Medulla oblongata (tissue), 1 donor: ENCODE measurements around the gene GTF2H3.
"Not testable (repeated sequence)": the region's sequence is repeated elsewhere in the genome, so short reads cannot be mapped to it uniquely, and the experiment has no call there.

ENCODE experiments used
- DNase-seq: peaks from one replicate; pipeline ENCODE4 v3.0.0-alpha.2; 2015; ENCODE audit errors: extremely low spot score

GTF2H3 gene

DNA sequence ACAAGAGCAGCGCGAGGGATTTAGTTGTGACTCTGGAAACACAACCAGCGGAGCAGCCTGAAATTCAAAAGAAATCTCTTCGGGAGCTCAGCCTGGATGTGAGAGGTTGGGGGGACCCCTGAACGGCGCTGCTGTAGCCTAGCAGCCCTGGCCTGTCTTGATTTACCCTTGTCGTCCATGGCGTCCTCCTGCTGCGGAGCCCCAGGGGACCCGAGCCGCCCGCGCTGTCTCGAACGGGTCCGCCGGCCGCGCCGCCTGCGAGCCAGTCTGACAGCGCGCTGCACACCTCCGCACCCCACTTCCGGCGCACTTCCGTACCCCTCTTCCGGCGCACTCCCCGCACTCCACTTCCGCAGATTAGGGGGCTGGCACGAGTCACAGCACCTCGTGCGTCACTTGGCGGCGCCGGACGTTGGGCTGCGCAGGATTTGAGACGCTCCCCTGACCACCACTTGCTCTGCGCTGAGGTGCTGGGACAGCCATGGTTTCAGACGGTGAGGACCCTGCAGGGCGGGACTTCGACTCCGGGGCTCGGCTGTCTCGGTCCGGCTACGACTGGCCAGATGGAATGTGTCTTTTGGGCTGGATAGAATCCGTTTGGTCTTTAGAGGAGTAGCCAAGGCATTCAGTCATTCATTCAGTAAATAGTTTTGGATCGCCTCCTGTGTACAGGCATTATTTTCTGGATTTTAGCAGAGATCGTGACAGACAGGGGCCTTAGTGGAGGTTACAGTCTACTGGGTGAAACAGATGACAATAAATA, at the start of gene GTF2H3, which contains the start of gene EIF2B1:
Gene GTF2H3, plus strand, starts transcription at position 451 of the 763 bp plus-strand sequence. Its CDS starts 31 bp downstream, at position 482.
Gene EIF2B1, minus strand, starts transcription at position 308 of the 763 bp plus-strand sequence. Its CDS starts 129 bp downstream, at position 179.
- DNase-seq = peak; percentile 97

DNA sequence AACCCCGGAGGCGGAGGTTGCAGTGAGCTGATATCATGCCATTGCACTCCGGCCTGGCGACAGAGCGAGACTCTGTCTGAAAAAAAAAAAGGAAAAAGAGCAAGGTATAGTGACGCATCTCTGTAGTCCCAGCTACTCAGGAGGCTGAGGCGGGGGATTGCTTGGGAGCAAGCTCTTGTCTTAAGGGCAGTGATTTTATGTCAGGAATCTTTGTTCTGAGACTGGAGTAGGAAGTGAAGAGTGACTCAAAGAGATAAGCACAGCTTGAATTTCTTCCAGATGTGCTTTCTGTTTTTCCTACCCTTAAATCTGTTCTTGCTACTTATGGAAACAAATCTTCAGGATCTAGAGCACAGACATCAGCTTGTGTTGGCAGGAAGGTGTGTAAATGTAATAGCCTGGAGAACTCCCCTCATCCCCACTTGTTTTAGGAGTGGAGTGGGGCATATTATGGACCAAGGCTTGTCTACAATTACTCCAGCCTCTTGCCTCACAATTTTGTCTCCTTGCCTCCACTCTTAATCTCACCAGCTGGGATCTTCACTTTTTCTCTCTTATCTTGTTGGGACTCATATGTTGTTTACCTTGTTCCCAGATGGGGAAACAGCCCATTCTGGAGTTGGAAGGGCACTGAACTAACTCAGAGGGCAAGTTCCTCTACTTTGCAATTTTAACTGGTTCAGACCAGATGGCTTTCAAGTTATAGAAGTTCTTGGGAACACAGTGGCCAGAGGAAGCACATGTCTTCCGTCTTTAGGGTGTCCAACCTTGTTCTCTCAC, 41.7 kb upstream of the GTF2H3 start:
- DNase-seq = no peak

DNA sequence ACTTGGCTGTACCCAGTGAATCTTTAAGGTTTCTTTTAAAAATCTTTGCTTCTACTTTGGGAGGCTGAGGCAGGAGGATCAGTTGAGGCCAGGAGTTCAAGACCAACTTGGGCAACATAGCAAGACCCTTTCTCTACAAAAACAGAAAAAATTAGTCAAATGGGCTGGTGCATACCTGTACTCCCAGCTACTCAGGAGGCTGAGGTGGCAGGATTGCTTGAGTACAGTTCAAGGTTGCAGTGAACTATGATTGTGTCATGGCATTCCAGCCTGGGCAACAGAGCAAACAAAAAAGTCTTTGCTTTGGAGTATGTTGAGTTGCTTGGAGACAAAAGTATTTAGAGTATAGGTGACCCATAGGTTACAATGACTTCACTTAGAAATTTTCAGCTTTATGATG, 37.9 kb upstream of the GTF2H3 start:
- DNase-seq = no peak

DNA sequence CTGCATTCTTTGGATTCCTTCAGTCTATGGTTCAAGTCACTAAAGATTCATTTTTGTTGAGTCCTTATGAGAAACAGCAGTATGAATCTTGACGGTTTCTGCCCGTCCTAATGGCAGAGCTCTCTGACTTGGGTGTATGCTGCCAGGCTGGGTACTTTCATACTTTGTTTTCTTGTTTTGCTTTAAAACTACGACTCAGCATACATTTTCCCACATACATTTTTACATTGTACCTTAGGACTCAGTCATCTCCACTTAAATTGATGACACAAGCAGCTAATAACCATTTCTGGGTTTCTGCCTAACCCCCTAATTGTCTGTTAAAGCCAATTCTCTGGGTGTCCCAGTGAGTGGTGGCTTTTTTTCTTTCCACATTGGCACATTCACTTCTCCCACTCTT, 36.5 kb upstream of the GTF2H3 start:
- no peak for DNase-seq

DNA sequence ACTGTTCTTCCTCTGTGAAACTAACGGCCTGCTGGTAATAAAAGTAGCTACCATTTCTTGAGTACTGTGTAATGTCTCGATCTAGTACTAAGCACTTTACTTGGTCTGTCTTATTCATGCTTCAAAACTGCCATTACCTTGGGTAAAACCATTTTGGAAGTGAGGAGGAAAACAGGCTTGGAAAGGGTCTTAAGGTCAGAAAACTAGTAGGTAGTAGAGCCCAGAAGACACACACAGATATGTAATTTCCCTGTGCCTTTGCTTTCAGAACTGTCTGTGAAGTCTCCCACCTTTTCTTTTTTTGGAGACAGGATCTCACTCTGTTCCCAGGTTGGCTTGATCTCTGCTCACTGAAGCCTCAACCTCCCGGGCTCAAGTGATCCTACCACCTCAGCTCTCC, 35.1 kb upstream of the GTF2H3 start:
- no peak for DNase-seq

DNA sequence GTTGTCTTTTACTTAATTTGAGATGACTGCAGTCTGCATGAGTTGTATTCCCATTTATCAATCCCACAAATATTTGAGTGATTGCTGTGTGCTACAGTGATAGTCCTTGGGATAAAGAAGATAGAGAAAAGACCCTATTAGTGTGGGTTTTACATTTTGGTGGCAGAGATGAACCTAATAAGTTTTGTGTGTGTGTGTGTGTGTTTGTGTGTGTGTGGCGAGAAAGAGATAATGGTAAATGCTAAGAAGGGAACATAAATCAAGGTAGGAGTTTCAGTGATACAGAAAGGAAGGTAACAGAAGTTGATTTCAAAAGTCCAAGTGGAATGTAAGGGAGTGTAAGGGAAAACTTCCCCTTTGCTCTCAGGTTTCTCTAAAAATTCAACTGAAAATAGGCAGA, 34.3 kb upstream of the GTF2H3 start:
- no peak for DNase-seq

DNA sequence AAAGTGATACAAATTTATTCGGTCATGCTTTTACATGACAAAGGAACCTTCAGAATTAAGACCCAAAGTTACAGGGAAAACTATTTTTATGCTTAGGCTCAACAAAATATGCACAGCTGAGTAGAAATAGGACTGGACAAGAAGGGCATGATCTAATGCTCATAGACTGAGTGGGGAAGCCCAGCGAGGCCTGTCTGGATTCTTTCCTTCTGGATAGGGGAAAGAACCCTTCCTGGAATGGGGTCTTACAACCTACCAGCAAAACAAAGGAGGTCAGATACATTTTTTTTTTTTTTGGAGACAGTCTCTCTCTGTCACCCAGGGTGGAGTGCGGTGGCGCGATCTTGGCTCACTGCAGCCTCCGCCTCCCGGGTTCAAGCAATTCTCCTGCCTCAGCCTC, 33.9 kb upstream of the GTF2H3 start:
- no peak for DNase-seq

DNA sequence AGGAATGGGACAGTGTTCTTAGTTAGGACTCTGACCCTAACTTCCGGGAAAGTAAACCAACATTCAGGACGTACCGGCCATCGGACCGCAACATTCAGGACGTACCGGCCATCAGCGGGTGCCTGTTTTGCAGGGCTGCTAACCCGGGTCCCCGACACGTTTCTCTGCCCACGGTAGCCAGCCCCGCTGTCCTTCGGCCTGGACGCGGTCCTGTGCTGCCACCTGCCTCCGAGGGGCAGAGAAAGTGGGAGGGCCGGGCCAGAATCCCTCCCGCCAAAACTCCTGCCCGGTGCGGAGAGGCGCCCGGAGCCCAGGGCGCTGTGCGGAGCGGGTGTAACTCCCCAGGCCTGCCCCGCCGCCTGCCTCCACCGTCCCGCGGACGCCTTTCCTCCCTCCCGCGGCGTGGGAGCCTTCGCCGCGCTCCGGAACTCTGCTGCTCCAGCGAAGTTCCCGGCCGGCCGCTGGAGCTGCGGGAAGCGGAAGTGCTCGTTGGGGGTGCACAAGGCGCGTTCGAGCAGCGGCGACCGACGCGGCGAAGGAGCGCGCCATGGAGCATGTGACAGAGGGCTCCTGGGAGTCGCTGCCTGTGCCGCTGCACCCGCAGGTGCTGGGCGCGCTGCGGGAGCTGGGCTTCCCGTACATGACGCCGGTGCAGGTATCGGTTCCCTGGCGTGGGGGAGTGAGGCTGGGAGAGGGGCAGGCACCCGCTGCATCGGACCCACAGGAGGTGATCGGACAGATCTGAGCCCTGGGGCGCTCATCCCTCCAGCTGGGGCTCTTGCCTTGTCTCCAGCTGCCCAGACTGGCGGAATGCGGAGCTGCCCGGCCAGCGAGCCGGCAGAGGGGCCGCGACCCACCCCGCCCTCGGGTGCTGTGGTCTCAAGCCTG, 31.8 kb upstream of the GTF2H3 start, which contains the start of gene DDX55:
Gene DDX55, plus strand, starts transcription at position 498 of the 888 bp plus-strand sequence. Its CDS starts 50 bp downstream, at position 548.
- DNase-seq = peak; percentile 85

DNA sequence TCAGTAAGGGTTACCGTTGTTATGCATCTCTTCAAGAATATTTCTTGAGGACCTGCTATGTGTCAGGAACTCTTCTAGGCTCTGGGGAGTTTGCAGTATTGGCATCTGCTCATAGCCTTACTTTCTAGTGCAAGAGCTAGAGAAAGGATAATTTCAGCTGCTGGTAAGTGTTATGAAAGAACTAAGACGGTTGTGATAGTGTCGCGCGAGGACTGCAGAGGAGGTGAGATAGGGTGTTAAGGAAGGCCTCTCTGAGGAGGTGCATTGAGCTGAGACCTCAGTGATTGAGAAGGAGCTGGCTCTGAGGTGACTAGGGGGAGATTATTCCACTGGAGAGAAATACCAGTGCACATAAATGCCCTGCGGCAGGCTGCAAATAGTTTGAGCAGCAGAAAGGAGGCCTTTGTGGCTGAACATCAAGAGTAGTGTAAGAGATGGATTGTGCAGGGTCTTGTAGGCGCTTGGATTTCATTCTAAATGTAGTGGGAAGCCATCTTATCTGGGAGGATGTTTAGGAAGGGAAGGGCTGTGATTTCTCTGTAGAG, 30.9 kb upstream of the GTF2H3 start:
- no peak for DNase-seq

DNA sequence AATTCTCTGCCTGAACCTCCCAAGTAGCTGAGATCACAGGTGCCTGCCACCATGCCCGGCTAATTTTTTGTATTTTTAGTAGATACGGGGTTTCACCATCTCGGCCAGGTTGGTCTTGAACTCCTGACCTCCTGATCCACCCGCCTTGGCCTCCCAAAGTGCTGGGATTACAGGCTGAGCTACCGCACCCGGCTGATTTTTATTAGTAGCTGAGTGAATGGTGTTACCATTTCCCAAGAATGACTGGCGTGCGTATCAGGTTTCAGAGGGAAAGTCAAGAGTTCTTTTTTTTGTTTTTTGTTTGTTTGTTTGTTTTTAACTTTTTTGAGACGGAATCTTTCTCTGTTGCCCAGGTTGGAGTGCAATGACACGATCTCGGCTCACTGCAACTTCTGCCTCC, 30.1 kb upstream of the GTF2H3 start:
- not testable (repeated sequence) for DNase-seq

DNA sequence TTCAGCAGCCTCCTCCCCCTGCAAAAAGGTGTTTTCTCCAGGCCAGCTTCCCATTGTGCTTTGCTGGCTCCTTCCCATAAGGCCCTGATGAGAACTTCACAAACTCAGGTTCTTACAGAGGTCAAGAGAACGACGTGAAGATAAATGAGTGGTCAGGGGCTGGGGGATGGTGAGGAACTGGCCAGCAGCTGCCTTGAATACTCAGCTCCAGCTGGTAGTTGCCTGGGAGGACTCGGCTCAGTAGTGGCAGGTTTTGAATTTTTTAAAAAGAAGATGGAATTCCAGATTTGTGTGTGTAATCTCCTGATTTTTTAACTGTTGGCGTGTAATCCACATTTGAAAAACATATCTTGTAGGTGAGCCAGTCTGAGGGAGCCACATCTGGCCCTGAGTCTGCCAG, 25.9 kb upstream of the GTF2H3 start:
- no peak for DNase-seq

DNA sequence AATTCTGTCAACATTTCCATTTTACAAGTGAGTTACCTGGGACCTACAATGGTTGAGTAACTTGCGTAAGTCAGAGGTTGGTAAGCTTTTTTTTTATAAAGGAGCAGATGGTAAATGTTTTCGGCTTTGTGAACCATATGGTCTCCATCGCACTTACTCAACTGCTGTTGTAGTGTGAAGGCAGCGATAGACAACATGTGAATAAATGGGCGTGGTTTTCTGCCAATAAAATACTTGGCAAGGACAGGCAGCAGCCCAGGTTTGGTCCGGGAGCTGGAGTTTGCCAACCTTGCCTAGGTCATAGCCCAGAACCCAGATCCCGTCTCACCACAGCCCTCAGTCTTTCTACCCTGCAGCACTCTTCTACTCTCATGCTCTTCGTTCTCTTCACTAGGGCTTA, 25.4 kb upstream of the GTF2H3 start:
- no peak for DNase-seq

DNA sequence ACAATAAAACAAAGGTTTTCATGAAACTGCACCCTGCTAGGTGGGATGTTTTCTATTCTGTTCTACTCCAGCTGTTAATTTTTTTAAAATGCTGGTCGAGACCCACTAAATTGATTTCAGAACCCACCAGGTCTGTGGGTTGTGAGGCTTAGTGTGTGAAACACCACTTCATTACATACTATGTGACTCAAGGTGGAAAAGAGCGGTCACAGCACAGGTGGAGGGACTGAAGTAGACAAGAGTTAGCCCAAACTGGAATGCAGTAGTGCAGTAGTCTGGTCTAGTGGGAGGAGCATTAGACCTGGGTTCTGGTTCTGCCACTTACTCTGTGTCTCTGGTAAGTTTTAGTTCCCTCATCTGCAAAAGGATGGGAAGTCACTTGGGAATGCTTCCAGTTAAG, 19.5 kb upstream of the GTF2H3 start:
- no peak for DNase-seq

DNA sequence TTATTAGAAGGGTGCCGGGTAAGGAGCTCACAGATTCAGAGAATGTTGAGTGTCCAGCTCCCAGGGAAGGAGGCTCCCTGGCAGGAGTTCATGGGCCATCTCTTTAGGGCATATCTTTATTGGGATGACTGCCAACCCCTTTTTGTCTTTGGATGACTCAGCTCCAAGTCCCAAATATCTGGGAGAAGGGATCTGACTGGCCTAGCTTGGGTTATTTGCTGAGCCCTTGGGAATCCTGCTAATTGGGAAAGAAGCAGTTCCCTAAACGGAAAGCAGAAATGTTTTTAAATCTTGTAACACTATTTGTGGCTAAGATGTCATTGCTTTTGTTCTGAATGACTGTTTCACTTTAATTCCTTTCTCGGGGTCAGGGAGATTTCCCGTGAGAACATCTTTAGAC, 19.1 kb upstream of the GTF2H3 start:
- DNase-seq = no peak

DNA sequence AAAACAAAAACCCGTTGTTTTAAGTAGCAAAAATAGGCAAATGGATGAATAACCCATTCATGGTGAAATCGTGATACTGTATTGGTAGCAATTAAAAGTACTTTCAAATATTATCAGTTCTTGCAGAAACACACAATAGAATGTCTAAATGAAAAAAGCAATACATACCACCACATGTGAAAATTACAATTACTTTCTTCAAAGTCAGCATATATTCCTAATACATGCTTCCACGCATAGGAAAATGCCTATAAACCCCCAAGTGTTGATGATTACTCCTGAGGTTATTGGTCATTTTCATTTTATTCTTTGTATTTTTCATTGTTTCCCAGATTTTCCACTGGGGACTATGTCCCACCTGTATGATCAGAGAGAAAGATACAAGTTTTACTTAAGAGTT, 16.5 kb upstream of the GTF2H3 start:
- DNase-seq = no peak

DNA sequence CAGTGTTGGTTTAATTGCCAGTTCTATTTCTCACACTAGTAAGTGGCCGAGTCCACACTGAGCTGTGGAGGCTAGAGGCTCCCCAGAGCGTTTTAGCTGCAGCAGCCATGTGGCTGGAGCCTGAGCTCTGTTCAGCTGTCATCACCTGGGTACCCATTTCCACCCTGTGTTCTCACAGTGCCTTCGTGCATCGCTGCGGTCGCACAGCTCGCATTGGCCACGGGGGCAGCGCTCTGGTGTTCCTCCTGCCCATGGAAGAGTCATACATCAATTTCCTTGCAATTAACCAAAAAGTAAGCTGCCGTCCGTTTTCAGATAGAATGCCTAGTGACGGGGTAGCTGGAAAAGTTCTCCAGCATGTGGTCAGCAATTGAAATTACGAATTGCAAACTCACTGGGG, 16.0 kb upstream of the GTF2H3 start:
- no peak for DNase-seq

DNA sequence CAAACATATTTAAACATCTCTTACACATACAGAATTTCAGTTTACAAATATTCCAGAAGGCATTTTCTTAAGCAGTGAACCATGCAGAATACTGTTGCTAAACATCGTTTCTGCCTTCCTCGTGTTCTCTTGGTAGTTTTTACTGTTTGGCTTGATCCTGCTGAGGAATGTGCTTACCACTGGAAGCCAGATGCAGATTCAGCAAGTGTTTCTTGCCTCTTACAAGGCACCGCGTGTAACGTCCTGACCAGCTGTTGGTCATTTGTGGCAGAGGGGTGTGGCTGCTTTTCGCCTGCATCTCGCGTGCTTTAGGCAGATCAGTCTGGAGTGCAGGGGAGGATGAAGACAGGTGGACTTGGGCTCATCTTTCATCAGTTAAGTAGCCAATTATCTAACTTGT, 12.5 kb upstream of the GTF2H3 start:
- DNase-seq = no peak

DNA sequence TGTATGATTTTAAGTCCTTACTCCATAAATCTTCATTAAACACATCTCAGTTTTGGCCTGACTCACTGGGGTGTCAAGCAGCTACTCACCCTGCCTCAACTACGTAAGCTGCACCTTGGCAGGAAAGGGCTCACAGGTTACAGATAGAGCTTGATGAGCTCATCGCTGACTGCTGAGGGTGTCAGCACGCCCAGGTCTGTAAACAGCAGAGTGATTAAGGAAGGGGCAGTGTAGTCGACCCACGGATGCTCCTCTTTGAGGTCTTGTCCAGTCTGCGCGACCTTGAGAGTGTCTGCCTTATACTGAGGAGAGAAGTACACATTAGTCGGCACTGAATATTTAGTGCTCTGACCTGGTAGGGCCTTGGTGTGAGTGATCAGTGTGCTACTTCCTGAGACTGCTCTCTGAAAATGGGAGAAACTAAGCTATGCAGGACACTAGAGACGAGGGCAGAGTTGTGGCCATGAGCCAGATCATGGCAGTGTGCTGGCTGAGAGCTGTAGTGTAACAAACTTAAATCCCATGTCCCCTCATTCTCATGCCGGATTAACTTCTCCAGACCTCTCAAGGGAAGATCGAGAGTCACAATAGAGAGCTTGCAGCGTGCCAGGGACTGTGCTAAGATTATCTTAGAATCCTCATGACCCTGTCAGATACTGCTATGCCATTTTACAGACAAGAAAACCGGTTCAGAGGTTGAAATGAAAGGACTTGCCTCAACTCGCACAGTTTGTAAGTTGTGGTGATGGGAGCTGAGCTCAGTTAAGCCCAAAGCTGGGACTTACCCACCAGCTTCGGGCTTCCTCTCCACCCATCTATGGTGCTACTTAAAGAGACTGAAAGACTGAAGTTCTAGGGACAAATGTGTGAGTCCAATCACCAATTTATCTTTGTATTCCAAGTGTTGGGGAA, 11.8 kb upstream of the GTF2H3 start:
- DNase-seq = no peak

DNA sequence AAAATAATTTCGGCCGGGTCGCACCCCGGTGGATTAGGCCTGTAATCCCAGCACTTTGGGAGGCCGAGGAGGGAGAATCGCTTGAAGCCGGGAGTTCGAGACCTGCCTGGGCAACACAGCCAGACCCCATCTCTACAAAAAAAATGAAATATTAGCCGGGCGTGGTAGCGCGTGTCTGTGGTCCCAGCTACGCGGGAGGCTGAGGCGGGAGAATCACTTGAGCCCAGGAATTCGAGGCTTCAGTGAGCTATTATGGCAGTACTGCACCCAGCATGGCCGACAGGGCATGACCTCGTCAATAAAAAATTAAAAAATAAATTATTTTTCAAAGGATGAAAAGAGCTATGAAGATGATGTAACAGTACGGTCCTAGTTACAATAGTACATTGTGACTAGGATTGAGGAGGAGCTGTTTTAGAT, 523 bp downstream of the GTF2H3 start:
- DNase-seq = no peak

DNA sequence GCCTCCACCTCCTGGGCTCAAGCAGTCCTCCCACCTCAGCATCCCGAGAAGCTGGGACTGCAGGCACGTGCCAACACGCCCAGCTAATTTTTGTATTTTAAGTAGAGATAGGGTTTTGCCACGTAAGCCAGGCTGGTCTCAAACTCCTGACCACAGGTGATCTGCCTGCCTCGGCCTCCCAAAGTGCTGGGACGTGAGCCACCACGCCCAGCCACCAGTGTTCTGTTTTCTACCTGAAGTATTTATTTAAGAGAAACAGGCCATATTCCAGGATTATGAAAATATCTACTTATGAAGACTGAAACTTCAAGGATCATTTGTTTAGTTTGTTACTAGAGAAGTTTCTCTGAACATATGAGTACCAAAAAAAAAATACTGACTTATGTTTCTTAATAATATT, 10.3 kb downstream of the GTF2H3 start:
- DNase-seq = no peak

DNA sequence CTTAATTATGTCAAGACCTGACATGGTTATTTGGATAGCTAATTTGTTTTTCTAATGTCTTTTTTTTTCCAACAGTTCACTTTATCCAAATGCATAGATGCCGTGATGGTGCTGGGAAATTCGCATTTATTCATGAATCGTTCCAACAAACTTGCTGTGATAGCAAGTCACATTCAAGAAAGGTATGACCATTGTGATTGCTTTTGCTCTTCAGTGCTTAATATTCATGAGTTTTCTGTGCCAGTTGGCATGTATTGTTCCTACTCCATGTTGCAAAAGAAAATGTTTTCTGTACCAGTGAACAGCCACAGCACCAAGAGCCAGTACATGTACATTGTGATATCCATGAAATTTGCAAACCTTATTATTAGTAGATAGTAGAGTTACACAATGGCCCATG, 11.8 kb downstream of the GTF2H3 start:
- DNase-seq = no peak
